Posterior vena cava (tissue), 2 donors: ENCODE results near the gene HEATR5B. TPM values are rescaled to one million over a fixed set of nuclear protein-coding genes. Genes with fewer than 3 reads are reported as not detected.
A peak's percentile ranks its signal among the peaks of the same experiment; 100 is the strongest.
"Not testable (repeated sequence)": the region's sequence is repeated elsewhere in the genome, so short reads cannot be mapped to it uniquely, and the experiment has no call there.

ENCODE experiments used
- DNase-seq: peaks from one replicate; pipeline ENCODE4 v3.0.0-alpha.2; 2020; ENCODE audit warnings: low spot score
- intact Hi-C, 2 donors: fragments of 100-400 bp; cut with DNase I; formaldehyde crosslinking; loops; one replicate each; pipeline versions ENCODE4 v1.14.1 to v1.14.2; 2022 to 2023
- total RNA-seq, 2 donors: library from RNA; stranded (reverse); fragmentation: NEBNext Ultra II Directional; extraction: Animal tissue kit (Norgen Biotek cat#: 25700); gene quantifications; one replicate each; pipeline ENCODE4 v1.2.1, GENCODE V29; 2021
- donor health status: DM: yes; HTN: yes; CAD: no.
- donor health status: DM: yes; HTN: yes; CAD: no.

Gene HEATR5B
- total RNA-seq, 2 donors from 2014 or later: 14.5 to 15.5 TPM

- intact Hi-C loops: not testable (repeated sequence)
These were observed 84.8 kb downstream of the HEATR5B start for GRCh38 chr2:36999416-36999815.

GRCh38 chr2:36993841-36994620 is 90.1 kb downstream of the HEATR5B start:
- no peak for DNase-seq
- intact Hi-C loops: no loop called here

More at GRCh38 chr2:36999416-36999815, 84.8 kb downstream of the HEATR5B start:
- DNase-seq: not testable (repeated sequence)

- intact Hi-C loops: no loop called here
- DNase-seq: no peak
These were observed 96.2 kb downstream of the HEATR5B start for GRCh38 chr2:36988008-36988407.

GRCh38 chr2:36982467-36982866 is 101.7 kb downstream of the HEATR5B start:
- intact Hi-C loops: no loop called here
- DNase-seq: no peak

- intact Hi-C loops: no loop called here
- DNase-seq: no peak
These were observed 102.3 kb downstream of the HEATR5B start for GRCh38 chr2:36981911-36982310.

GRCh38 chr2:36979007-36979406 is 105.2 kb downstream of the HEATR5B start:
- intact Hi-C loops, DNase-seq: not testable (repeated sequence)

GRCh38 chr2:36976065-36976464 is 108.1 kb downstream of the HEATR5B start:
- no peak for DNase-seq
- intact Hi-C loops: no loop called here

- intact Hi-C loops: no loop called here
- no peak for DNase-seq
These were observed 108.9 kb downstream of the HEATR5B start for GRCh38 chr2:36975306-36975705.

- DNase-seq: no peak
- intact Hi-C loops: no loop called here
These were observed 110.9 kb downstream of the HEATR5B start for GRCh38 chr2:36973320-36973719.

- intact Hi-C loops: no loop called here
- no peak for DNase-seq
These were observed 112.2 kb downstream of the HEATR5B start for GRCh38 chr2:36971990-36972389.

GRCh38 chr2:36967236-36967876 is 116.8 kb downstream of the HEATR5B start:
- intact Hi-C loops: no loop called here
- no peak for DNase-seq

GRCh38 chr2:36966370-36967235 is 117.6 kb downstream of the HEATR5B start, which contains the start of gene STRN:
STRN (minus strand) TSS chr2:36966536; CDS start chr2:36966463, 73 bp downstream.
- DNase-seq: peak; percentile 99
- intact Hi-C loops: no loop called here

- intact Hi-C loops: no loop called here
- no peak for DNase-seq
These were observed 118.3 kb downstream of the HEATR5B start for GRCh38 chr2:36965751-36966369.

GRCh38 chr2:36965206-36965605 is 119.0 kb downstream of the HEATR5B start:
- intact Hi-C loops: no loop called here
- no peak for DNase-seq

- no peak for DNase-seq
- intact Hi-C loops: no loop called here
These were observed 119.6 kb downstream of the HEATR5B start for GRCh38 chr2:36964496-36965058.

GRCh38 chr2:36963734-36964133 is 120.4 kb downstream of the HEATR5B start:
- intact Hi-C loops: no loop called here
- no peak for DNase-seq

GRCh38 chr2:36963106-36963505 is 121.1 kb downstream of the HEATR5B start:
- DNase-seq: no peak
- intact Hi-C loops: no loop called here

- intact Hi-C loops: no loop called here
These were observed 123.4 kb downstream of the HEATR5B start for GRCh38 chr2:36960773-36961172.

More at GRCh38 chr2:36960773-36961172, 123.4 kb downstream of the HEATR5B start:
- no peak for DNase-seq
